NT2/D1 (cell line): ENCODE data around the gene DEXI.

ENCODE experiments used
- SUZ12 ChIP-seq: IDR thresholded peaks from 2 replicates; pipeline ENCODE4 v1.6.1; 2011; ENCODE audit not compliant: insufficient read length, insufficient read depth; ENCODE audit errors: extremely low read depth
- YY1 ChIP-seq: IDR thresholded peaks from 2 replicates; pipeline ENCODE4 v1.6.1; 2011; ENCODE audit not compliant: insufficient read length, insufficient read depth
- ZNF274 ChIP-seq: IDR thresholded peaks from 2 replicates; pipeline ENCODE4 v1.6.1; 2011; ENCODE audit warnings: mild to moderate bottlenecking, low read depth, low read length

- TF ChIP-seq SUZ12 (no peak), YY1 (no peak), ZNF274 (no peak)
These were observed 59.3 kb downstream of the DEXI start for GRCh38 chr16:10883004-10883403.
